Testis (tissue), 3 donors: ENCODE measurements around the gene ESAM. TPM values are rescaled to one million over a fixed set of nuclear protein-coding genes. Genes with fewer than 3 reads are reported as not detected.

Experiments used
- DNase-seq: peaks from one replicate; pipeline ENCODE4 v3.0.0-alpha.2; 2019
- H3K27ac ChIP-seq, 2 donors: fragments of 200-600 bp; sonication (generic); one replicate each; pipeline ENCODE4 v1.5.1; 2019
- H3K27me3 ChIP-seq: fragments of 200-600 bp; sonication (generic); one replicate; pipeline ENCODE4 v1.5.1; 2019
- H3K36me3 ChIP-seq: fragments of 200-600 bp; sonication (generic); one replicate; pipeline ENCODE4 v1.5.1; 2017; ENCODE audit warnings: low read depth; ENCODE audit errors: missing control alignments
- H3K4me1 ChIP-seq: fragments of 200-600 bp; sonication (generic); one replicate; pipeline ENCODE4 v1.5.1; 2019
- H3K4me3 ChIP-seq, 2 donors: fragments of 200-600 bp; sonication (generic); one replicate each; pipeline ENCODE4 v1.5.1; 2017 to 2019
- H3K9me3 ChIP-seq: fragments of 200-600 bp; sonication (generic); one replicate; pipeline ENCODE4 v1.5.1; 2017
- POLR2A ChIP-seq: fragments of 450-650 bp; IDR thresholded peaks from one replicate; pipeline ENCODE4 v1.6.1; 2017; ENCODE audit warnings: antibody characterized with exemption, mild to moderate bottlenecking, moderate library complexity
- WGBS, 2 donors: methylation state at CpG; one replicate each; pipeline ENCODE4 v1.1.5; 2018; 5-methylcytosine and 5-hydroxymethylcytosine counted together
- intact Hi-C: fragments of 100-400 bp; cut with DNase I; formaldehyde crosslinking; loops from one replicate; pipeline ENCODE4 v1.15.1; 2023; ENCODE audit warnings: low total_unique reads
- polyA plus RNA-seq: library from polyadenylated mRNA; stranded (reverse); fragments of 350-450 nt; fragmentation: Illumina TruSeq; extraction: RNeasy Lipid Tissue Mini Kit (QIAGEN cat#74804); gene quantifications from one replicate; pipeline ENCODE4 v1.2.3, GENCODE V29; 2014; ENCODE audit warnings: low read depth, low replicate concordance; ENCODE audit not compliant: insufficient read depth
- total RNA-seq, 2 donors: library from RNA; depleted of rRNA; stranded (reverse); fragments of >200 nt; gene quantifications; one replicate each; pipeline ENCODE4 v1.2.3, GENCODE V29; 2016
- TF ChIP-seq, protein P1 (sequence below), 3 experiments: fragments of 450-650 bp in 2 of 3; fragments of 200-600 bp in 1 of 3; sonication (generic) in 1 of 3; IDR thresholded peaks; one replicate each; pipeline ENCODE4 v1.5.1; 2016 to 2019; ENCODE audit warnings: antibody characterized with exemption in 3 of 3, mild to moderate bottlenecking in 2 of 3, moderate library complexity in 1 of 3

Gene ESAM
- total and polyA plus RNA-seq, 3 donors from 2014 or later = 6.0 to 15.8 (median 10.6) TPM

DNA sequence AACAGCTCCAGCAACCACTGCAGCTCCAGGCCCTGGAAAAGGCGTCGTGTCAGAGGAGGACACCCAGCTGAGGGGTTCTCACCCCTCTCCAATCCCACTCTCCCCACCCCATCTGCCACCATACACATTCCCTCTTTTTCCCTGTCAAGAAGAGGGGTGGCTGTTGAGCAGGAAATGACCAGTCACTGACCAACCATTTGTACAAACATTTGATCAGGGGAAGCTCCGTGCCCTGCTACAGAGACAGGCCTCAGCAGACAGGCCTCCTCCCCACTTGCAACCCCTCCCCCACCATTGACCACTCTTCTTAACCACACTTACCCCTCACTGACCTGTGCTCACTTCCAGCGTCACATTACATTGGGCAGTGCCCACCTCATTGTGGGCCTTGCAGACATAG, 7.8 kb downstream of the ESAM start:
- Histone ChIP-seq H3K4me3 (no peak overlapping the region), H3K27me3 (no peaks in the 10 kb centered on the region), H3K4me1 (peaks cover 18% of the 10 kb centered on the region), H3K27ac (no peak overlapping the region), H3K36me3 (no peaks in the 10 kb centered on the region), H3K9me3 (no peaks in the 10 kb centered on the region)
- intact Hi-C loops = no loop called here
- no peak for DNase-seq
- TF ChIP-seq, protein P1, sequence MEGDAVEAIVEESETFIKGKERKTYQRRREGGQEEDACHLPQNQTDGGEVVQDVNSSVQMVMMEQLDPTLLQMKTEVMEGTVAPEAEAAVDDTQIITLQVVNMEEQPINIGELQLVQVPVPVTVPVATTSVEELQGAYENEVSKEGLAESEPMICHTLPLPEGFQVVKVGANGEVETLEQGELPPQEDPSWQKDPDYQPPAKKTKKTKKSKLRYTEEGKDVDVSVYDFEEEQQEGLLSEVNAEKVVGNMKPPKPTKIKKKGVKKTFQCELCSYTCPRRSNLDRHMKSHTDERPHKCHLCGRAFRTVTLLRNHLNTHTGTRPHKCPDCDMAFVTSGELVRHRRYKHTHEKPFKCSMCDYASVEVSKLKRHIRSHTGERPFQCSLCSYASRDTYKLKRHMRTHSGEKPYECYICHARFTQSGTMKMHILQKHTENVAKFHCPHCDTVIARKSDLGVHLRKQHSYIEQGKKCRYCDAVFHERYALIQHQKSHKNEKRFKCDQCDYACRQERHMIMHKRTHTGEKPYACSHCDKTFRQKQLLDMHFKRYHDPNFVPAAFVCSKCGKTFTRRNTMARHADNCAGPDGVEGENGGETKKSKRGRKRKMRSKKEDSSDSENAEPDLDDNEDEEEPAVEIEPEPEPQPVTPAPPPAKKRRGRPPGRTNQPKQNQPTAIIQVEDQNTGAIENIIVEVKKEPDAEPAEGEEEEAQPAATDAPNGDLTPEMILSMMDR (IDR thresholded peaks at IDR 0.05) = no peak
- TF ChIP-seq POLR2A = no peak
- 84 to 87% methylated on average over 4 of the region's 4 CpGs for WGBS, 2 donors

DNA sequence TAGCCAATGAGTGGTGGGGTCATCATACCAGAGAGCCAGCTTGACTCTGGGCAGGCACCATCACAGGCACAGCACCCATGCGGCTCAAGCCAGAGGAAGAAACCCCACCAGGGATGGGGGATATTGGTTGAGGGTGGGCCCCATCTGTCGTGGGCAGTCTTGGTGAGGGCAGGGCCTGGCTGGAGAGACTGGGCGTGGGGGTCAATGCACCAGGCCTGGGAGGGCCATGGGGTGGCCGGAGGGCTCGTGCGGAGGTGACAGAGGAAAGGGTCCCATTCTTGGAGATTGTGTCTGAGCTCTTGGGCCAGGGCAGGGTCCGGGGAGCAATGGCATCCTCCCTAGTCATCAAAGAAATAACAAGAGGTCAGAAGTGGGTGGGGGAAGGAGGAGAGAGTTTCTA, 8.5 kb downstream of the ESAM start:
- Histone ChIP-seq H3K27me3 (no peaks in the 10 kb centered on the region), H3K4me3 (no peak overlapping the region), H3K36me3 (no peaks in the 10 kb centered on the region), H3K9me3 (no peaks in the 10 kb centered on the region), H3K27ac (no peak overlapping the region), H3K4me1 (peaks cover 12% of the 10 kb centered on the region)
- TF ChIP-seq POLR2A = no peak
- TF ChIP-seq, protein P1 (IDR thresholded peaks at IDR 0.05) = no peak
- WGBS, 2 donors = 82 to 89% methylated on average over 6 to 7 of the region's 7 CpGs
- DNase-seq = no peak
- intact Hi-C loops = no loop called here

DNA sequence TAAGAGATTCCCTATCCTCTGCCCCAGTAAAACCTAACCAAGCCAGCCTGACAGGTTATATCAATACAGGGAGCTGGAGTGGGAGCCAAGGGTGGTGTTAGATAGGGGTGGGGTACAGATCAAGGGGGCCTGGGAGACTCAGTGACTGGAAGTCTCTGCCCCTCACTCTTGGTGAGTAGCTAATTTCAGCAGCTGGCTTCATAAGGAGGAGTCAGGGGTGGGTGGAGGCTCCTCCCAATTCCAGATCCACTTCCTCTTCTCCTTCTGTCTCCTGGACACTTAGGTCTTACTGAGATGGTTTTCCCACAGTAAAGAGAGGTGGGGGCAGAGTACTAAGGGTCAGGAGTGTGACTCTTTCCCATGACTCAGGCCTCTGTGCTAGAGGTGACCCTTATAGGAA, 8.9 kb downstream of the ESAM start:
- Histone ChIP-seq H3K27me3 (no peaks in the 10 kb centered on the region), H3K4me3 (no peak overlapping the region), H3K36me3 (no peaks in the 10 kb centered on the region), H3K9me3 (no peaks in the 10 kb centered on the region), H3K4me1 (peaks cover 8% of the 10 kb centered on the region), H3K27ac (no peak overlapping the region)
- intact Hi-C loops = no loop called here
- DNase-seq = no peak
- TF ChIP-seq POLR2A = no peak
- TF ChIP-seq, protein P1 (IDR thresholded peaks at IDR 0.05) = no peak

DNA sequence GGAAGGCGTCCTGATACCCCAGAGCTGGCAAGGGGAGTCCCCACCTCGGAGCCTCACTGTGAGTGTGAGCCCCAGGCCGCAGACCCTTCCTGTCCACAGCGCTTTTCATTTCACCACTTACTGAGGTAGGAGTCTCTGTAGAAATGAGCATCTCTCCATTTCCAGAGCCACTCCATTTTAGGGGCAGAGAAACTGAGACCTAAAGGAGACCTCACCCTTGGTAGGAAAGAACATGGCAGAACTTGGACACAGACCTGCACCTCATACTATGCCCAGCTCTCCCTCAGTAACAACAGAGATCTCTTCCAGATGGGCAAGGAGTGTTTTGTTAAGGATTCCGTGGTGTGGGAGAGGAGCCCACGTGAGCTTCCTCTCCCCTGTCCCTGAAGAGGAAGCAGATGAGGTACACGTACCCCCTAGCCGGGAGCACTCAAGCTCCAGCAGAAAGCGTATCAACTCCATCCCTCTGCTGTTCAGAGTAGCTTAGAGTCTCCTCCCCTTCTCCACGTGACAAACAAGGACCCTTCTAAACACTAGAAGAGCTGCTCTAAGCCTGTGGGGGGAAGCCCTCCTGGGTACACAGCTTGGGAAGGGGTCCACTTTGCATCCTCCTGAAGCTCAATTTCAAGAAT, 9.5 kb downstream of the ESAM start:
- H3K36me3 ChIP-seq = no peaks in the 10 kb centered on the region
- no peak overlapping the region for H3K4me3 ChIP-seq
- no peaks in the 10 kb centered on the region for H3K9me3 ChIP-seq
- H3K27ac ChIP-seq = no peak overlapping the region
- TF ChIP-seq POLR2A = no peak
- TF ChIP-seq, protein P1 (IDR thresholded peaks at IDR 0.05) = no peak
- no peaks in the 10 kb centered on the region for H3K27me3 ChIP-seq
- no peak for DNase-seq
- WGBS, 2 donors = 20 to 42% methylated on average over 10 of the region's 10 CpGs
- H3K4me1 ChIP-seq = peaks cover 5% of the 10 kb centered on the region
- intact Hi-C loops = no loop called here
